GM12874 (cell line): ENCODE data around the gene PTPRK.

Source experiments
- TF ChIP-seq, protein P1 (sequence below): IDR thresholded peaks from 2 replicates; pipeline ENCODE4 v1.5.1; 2011; ENCODE audit warnings: low read depth, mild to moderate bottlenecking, control low read depth, low read length, moderate library complexity; ENCODE audit not compliant: insufficient read depth

Gene PTPRK

DNA sequence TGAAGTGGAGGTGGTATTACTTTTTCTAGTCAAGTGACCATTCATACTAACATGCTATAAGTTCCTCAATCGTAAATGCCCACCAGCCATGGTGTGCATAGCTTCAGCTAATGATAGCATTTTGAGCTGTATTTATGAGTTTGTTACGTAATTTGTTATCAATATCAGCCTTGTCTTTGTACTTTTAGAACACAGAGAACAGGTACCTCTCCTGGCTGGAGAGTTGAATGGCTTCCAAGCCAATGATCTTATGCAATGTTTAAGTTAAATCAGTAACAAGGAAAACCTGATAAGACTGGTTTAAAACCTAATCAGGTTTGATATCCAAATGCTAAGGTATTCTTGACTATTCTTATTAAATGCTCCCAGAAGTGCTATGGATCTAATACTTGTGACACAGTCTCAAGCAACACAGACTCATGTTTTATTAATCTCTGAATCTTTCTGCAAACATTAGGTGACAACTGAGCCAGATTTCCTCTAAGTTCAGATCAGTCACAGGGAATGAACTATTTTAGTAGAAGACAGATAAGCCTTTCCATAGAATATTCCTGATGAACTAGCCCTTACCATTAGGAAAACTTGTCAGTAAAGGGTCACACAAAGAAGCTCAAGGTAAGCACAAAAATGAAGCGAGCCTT is 154.8 kb downstream of the PTPRK start:
- TF ChIP-seq, protein P1, sequence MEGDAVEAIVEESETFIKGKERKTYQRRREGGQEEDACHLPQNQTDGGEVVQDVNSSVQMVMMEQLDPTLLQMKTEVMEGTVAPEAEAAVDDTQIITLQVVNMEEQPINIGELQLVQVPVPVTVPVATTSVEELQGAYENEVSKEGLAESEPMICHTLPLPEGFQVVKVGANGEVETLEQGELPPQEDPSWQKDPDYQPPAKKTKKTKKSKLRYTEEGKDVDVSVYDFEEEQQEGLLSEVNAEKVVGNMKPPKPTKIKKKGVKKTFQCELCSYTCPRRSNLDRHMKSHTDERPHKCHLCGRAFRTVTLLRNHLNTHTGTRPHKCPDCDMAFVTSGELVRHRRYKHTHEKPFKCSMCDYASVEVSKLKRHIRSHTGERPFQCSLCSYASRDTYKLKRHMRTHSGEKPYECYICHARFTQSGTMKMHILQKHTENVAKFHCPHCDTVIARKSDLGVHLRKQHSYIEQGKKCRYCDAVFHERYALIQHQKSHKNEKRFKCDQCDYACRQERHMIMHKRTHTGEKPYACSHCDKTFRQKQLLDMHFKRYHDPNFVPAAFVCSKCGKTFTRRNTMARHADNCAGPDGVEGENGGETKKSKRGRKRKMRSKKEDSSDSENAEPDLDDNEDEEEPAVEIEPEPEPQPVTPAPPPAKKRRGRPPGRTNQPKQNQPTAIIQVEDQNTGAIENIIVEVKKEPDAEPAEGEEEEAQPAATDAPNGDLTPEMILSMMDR: no peak

DNA sequence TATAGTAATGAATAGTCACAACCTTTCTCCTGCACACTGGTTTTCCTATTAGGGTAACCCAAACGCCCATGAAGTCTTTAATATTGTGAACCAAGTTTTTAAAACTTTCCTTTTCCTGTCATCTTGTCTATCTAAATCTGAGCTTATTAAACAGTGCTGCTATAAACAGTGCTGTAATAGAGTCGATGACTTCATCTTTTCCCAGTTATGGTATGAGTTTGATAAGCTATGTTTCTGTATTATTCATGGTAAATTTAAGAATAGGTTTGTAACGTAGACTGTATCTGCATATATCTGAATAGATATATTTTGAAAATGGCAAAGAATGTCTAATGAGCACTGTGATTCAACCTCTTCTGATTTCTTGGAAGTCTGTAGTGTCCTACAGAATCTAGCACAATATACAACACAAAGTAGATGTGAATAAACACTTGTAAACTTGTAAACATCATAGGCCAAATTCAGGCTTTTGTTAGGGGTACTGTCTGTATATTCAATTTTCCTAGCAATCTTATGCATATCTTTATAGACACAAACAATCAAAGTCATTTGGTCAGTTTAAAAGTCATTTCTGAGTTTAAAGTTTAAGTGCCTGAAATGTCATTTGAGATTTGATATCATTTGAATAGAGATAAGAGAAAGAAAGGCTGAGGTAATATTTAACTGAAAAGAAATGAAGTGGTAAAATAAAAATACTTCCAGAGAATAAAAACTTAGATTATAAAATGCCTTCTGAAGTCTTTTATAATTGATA is 155.5 kb downstream of the PTPRK start:
- TF ChIP-seq, protein P1: no peak

DNA sequence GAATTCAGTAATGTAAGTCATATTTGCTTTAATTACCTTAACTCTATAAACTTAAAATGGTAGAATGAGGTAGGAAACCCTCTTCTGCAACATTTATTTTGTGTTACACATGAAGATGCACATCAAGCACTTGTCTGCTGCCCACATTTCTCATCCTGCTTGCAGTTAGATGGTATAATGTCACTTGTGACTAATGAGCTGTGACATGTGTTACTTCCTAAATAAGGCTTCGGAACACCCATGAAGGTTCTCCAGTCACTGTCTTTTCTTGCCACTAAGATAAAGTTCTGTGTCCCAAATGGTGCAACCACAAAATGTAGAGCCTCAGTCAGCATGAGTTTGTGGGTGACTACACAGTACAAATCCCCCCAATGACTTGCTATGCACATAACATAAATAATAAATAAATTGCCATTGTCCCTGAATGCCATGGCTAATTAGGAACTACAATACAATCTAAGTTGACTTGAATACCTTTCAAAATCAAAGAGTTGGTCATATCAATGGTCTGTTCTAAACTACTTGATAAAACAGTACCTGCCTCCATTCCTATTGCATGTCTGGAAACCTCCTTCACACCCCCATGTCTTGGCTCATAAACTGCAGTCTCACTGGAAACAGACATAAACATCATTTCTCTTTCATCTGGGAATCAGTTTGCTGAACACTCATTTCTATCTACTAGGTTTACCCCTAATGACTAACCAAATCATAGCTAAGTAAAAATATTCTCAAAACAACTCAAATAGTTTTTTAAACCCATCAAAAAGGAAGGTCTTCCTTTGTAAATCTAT is 157.2 kb downstream of the PTPRK start:
- TF ChIP-seq, protein P1: no peak

DNA sequence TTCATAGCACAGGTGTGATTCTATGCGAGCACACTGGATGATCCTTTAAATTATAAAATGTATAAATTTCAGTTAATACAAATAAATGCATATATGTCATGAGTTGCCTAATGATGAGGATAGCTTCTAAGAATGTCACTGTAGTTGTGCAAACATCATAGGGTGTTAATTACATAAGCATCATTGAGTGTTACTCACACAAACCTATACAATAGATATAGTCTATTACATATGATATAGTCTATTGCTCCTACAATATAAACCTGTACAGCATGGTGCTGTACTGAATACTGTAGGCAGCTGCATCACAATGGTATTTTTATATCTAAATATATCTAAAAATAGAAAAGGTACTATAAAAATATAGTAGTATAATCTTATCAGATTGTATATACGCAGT is 159.0 kb downstream of the PTPRK start:
- TF ChIP-seq, protein P1: no peak

DNA sequence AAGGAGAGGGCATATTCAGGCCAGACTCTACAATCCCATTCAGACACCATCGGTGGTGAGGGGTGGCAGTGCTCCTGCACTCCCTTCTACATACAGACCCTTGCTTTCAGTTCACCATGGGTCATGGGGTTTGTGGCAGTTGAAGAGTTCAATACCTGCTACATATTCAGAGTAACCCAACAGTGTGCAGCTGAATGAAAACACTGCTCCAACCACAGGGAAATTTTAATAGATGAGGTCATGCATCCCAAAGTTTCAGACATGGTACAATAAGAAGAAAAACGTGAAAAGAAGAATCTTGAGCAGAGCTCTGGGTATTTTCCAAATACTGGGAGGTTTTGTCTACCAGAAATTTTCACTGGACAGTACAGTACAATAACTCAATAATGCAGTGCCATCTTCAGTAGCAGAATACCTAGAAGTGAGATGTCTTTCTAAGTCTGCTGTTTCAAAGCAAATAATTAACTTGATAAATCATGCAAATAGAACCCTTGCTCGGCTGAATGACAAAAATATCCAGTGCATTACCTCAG is 162.1 kb downstream of the PTPRK start:
- TF ChIP-seq, protein P1: no peak

DNA sequence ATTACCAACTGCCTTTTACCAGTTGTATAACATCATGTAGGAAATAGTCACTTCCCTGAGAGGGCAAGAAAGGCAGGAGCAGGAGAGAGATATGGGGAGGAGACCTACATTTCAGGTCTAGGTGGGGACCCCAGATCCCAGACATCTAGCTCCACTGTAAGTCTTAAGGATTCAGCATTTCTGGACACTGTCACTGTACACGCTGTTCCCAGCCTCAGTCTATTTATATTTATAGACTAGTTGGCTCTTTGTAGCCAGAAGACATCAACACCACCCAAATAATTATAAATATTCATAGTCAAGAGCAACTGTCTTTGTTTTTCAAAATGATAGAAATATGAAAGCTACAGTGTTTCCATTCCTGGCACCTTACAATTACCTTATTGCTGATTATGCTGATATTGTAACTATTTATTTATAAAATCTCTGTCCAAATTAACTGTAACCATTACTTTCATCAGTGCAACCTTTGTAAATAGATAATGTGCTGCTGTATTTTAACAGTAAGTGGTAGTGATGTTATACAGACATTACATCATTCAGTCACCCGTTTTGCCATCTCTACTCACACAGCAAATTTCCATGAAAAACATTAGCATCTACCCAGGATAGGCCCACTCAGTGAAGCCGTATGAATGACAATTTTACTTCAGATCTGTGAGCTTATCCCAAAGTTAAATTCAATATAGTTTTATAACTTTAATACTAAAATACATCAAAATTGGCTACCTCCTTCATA is 162.8 kb downstream of the PTPRK start:
- TF ChIP-seq, protein P1: no peak

DNA sequence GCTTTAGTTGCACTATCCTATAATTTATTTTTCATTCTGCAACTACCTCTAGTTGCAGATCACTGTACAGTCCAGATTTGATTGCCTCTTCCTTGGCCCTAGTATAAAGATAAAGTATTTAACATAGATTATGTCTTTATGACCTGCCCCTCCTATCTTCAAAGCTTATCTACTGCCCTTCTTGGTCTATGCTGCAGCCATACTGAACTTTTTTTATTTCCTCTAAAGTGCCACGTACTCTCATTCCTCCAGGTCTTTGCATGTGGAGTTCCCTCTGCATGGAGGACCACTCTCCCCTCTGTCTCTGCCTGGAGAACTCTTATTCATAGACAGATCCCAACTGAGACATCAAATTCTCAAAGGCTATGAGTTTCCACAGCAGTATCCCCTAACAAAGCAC is 168.0 kb downstream of the PTPRK start:
- TF ChIP-seq, protein P1: no peak
